ENCODE measurements around the gene ZSWIM8.

Gene ZSWIM8

DNA sequence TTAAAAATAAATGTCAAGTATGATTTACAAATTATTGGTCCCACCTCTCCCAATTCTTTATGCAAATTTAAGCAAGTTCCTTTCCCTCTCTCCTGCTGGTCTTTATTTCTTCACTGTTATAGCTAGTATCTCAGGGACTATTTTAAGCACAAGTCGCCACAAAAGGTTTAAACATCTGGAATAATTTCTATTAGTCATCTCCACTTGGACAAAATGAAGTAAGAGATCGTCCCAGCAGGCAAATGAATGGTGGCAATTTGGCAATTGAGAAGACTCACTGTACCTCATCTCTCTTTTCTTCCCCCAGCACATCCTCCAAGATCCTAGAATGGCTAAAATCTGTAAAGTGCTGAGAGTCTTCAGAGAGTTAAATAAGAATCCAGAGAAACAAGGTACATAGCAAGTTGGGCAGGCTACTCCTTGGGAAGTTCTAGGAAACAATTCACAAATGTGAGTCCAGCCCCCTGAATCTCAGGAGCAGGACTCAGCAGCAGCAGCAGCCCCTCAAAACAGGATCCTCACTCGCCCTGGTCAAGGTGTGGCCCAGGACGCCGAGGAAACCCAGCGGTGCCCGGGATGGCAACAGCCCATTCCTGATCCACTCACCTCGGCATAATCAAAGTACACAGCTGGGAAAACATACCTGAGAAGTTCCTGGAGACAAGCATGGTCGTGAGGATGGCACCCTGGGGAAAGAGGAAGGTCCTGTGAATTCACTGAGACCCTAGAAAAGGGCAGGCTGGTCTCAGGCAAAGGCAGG is 56.3 kb downstream of the ZSWIM8 start:
- DNase-seq (ENCODE audit: low spot score) = no peak

DNA sequence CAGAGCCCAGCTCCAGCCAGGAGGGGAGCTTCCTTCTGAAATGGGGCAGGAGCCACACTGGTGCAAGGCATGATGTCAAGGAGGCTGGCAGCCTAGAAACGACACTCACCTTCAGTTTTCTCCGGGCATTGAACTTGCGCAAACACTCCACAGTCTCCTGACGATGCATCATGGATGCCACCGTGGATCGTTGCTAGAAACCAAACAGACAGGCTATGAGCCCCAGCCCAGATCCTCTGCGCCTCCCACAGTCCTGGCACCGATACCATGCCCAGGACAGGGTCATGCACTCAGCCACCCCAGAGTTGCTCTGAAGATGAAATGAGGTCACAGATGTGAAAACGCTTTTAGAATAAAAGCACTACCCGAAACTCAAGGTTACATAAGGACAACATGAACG is 56.9 kb downstream of the ZSWIM8 start:
- DNase-seq (ENCODE audit: low spot score) = no peak

DNA sequence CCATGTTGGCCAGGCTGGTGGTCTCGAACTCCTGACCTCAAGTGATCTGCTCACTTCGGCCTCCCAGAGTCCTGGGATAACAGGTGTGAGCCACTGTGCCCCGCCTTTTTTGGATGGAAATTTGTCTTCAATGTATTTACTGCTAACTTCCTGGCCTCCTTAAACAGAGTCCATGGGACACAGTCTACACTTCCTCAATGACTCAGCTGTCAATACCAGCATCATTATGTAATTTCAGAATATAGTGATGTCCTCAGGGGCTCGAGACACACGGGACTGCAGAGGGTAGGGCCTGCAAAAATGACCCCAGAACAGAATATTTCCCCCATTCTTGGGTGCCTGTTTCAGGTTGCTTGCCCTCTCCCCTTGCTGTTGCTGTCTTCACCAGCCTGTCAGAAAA is 57.9 kb downstream of the ZSWIM8 start:
- no peak for DNase-seq (ENCODE audit: low spot score)

DNA sequence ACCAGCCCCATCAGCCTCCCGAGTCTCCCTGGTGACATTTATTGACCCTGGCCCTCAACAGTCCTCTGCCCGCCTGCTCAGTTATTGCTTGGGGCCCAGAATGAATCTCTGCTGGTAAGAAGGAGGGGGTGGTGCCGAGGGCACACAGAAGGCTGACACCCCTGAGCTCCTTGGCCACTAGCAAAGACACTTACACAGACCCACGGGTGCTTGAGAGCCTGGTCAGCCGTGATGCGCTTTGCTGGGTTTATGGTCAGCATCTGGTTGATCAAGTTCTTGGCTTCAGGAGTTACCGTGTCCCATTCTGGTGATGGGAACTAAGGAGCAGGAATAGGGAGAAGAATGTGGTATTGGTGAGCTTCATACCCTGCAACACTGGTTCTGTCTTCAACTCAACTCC is 61.6 kb downstream of the ZSWIM8 start:
- no peak for DNase-seq (ENCODE audit: low spot score)

DNA sequence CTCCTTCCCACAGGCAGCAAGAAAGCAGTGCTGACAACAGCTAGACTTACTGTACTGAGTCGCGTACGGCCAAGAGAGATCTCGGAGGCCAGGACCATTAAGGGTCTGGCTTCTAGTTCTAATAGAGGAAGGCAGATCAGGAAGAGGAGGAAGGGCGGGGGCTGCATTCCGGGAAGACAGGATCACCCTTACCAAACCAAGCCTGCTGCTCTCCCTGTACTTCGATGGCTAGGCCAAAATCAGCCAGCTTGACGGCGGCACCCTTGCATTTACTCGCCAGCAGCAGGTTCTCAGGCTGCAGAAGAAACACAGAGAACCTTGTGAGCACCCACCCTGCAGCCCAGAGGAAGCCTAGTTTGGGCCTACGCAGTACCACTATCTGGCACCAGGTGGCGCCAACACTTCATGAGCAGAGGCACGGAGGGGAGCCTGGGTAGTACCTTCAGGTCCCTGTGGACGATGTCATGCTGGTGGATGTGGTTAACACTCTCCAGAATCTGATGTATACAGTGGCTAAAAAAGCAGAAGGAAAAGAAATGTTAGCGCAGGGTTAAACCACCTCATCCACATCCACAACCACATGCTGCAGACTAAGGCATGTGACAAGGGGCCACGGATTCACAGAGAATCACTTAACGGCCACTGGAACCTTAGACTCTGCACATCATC is 63.5 kb downstream of the ZSWIM8 start:
- peak; percentile 90 for DNase-seq (ENCODE audit: low spot score)

DNA sequence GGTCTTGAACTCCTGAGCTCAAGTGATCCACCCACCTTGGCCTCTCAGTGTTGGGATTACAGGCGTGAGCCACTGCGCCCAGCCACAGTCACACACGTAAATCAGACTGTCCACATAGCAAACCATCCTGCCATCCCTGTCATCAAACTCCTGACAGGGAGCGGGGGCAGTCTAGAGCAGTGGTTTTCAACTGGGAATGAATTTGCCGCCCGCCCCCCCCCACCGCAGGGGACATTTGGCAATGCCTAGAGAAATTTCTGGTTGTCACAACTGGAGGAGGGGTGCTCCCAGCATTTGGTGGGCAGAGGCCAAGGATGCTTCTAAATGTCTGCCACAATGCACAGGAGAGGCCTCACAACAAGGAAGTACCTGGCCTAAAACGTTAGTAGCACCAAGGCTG is 64.8 kb downstream of the ZSWIM8 start:
- no peak for DNase-seq (ENCODE audit: low spot score)

DNA sequence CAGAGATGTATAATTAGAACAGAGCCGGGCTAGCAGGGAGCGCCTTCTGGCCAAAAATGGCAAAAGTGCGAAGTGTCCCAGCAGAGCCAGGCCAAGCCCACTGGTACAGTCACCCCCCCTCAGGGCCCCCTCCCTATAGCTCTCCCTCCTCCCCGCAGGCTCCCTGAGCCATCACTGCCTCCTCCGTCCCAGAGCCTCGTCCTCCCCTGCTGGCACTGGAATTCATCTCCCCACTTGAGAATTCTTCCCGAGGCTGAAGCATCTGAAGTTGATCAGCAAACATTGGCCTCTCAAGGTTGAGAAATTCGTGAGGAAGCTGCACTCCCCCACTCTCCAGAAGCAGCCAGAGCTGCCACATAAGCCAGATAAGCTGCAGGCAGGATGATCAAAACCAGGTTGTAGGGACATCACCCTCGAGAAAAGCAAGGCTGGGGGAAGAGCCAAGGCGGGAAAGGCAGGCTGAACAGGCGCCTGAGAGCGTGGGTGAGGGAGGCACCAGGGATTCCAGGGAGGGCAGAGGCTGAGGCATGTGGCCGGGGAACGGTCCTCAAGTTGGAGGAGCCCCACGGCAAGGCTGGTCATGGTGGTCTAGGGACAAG is 65.6 kb downstream of the ZSWIM8 start:
- DNase-seq (ENCODE audit: low spot score) = peak; percentile 63

All from AG08396 (cell line).